HG03342 (cell line): ENCODE measurements around the gene SVOPL.
A peak's percentile ranks its signal among the peaks of the same experiment; 100 is the strongest.
"Not testable (repeated sequence)": the region's sequence is repeated elsewhere in the genome, so short reads cannot be mapped to it uniquely, and the experiment has no call there.

ENCODE experiments used
- ATAC-seq: cut with Tn5 transposase; IDR thresholded peaks from one replicate; pipeline ENCODE4 v1.9.1; 2021; ENCODE audit warnings: mild to moderate bottlenecking, moderate library complexity; ENCODE audit not compliant: unreplicated experiment

The SVOPL gene, protein sequence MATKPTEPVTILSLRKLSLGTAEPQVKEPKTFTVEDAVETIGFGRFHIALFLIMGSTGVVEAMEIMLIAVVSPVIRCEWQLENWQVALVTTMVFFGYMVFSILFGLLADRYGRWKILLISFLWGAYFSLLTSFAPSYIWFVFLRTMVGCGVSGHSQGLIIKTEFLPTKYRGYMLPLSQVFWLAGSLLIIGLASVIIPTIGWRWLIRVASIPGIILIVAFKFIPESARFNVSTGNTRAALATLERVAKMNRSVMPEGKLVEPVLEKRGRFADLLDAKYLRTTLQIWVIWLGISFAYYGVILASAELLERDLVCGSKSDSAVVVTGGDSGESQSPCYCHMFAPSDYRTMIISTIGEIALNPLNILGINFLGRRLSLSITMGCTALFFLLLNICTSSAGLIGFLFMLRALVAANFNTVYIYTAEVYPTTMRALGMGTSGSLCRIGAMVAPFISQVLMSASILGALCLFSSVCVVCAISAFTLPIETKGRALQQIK

GRCh38 chr7:138700857-138701536 lies at the start of gene SVOPL:
Gene SVOPL, minus strand, starts transcription at chr7:138701362. Its CDS starts 22,317 bp downstream, at chr7:138679045.
- ATAC-seq, result no peak

- no peak for ATAC-seq
Observed at GRCh38 chr7:138750473-138750872, 49.3 kb upstream of the SVOPL start.

- no peak for ATAC-seq
Observed at GRCh38 chr7:138749960-138750359, 48.8 kb upstream of the SVOPL start.

GRCh38 chr7:138748666-138749065 lies 47.5 kb upstream of the SVOPL start:
- ATAC-seq, result no peak

- no peak for ATAC-seq
Observed at GRCh38 chr7:138746073-138746472, 44.9 kb upstream of the SVOPL start.

- ATAC-seq, result no peak
Observed at GRCh38 chr7:138745189-138745588, 44.0 kb upstream of the SVOPL start.

- ATAC-seq, result no peak
Observed at GRCh38 chr7:138741453-138741735, 40.2 kb upstream of the SVOPL start.

DNA sequence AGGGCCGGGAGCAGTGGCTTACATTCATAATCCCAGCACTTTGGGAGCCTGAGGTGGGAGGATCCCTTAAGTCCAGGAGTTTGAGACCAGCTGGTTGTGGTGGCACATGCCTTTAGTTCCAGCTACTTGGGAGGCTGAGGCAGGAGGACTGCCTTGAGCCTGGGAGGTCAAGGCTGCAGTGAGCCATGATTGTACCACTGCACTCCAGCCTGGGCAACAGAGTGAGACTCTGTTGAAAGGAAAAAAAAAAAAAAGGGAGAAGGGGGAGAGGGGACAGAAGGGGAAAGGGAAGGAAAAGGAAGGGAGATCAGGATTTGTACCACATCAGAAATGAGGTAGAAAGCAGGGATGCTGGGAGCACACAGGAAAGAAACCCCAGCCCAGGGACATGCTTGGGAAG lies 38.7 kb upstream of the SVOPL start:
- ATAC-seq, result no peak

DNA sequence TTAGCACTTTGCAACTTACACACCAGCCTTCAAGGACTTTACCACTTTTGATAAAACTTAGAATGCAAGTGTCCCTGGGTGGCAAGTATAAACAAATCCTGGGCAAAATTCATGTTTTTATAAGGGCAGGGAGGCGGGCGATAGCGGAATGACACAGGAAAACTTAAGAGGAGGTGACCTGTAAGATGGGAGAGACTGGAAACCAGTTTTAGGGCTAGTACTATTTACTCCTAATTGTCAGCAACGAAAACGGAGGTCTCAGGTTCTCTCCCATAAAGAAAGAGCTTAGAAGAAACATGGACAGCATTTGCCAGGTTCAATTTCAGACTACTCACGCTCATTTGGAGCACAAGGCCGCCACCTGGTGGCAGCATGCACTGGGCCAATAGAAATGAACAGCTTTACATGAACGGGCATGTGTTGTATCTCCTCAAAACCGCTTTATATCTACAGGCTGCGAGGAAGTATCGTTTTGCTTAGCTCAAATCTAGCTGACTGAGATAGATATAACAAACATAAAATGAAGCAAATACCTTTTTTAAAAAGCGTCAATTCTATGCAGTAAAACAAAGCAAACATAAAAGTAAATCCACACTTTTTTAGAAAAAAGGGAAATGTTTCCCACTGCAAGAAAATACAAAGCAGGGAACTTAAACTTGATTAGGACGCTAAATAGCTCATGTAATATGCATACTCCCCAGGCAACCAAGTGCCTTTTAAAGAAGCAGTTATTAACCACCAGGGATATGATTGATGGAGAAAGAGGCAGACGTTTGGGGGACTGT lies 37.6 kb upstream of the SVOPL start:
- peak; percentile 83 for ATAC-seq

DNA sequence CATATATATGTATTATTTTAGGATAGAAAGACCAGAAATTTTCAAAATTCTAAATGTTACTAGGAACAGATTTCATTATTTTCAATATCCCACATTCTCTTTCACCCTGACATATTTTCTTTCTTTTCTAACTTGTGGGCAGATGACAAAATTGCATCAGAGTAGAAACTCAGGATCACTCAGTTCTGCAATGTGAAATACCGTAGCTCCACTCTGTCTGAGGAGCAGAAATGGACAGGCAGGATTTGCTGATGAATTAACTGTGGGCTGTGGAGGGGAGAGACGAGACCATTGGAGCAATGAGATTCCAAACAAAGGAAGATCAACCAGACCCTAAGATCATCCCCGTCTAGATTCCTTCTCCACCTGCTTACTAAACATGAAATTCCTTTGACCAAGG lies 37.0 kb upstream of the SVOPL start:
- no peak for ATAC-seq

DNA sequence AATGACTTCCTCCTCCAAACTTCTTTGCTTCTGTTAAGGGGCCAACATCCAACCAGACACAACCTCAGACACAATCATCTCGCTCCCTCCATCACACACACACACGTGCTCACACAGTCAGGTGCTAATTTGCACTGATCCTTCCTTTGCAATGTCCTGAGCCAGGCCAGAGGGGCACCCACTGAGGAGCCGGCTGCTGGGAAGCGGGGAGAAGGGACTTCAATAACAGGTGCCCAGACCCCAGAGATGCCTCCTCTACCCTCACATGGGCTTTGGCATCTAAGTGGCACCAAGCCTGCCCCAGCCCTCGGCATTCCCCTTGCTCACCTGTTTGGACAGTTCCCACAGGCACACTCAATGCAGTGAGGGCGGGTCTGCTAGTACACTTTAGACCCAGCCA lies 34.2 kb upstream of the SVOPL start:
- ATAC-seq, result no peak

DNA sequence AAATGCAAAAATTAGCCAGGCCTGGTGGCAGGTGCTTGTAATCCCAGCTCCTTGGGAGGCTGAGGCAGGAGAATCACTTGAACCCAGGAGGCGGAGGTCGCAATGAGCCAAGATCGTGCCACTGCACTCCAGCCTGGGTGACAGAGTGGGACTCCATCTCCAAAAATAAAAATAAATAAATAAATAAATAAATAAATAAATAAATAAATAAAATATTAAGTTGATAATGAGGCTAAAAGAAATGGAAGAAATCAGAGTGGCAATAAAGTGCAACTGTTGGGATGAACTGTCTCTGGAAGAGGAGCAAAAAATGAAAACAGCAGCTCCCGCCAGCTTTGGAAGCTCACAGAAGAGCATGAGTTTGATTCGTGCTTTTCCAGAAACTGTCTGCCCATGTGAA lies 30.6 kb upstream of the SVOPL start:
- not testable (repeated sequence) for ATAC-seq

GRCh38 chr7:138729444-138729843 lies 28.3 kb upstream of the SVOPL start:
- no peak for ATAC-seq

DNA sequence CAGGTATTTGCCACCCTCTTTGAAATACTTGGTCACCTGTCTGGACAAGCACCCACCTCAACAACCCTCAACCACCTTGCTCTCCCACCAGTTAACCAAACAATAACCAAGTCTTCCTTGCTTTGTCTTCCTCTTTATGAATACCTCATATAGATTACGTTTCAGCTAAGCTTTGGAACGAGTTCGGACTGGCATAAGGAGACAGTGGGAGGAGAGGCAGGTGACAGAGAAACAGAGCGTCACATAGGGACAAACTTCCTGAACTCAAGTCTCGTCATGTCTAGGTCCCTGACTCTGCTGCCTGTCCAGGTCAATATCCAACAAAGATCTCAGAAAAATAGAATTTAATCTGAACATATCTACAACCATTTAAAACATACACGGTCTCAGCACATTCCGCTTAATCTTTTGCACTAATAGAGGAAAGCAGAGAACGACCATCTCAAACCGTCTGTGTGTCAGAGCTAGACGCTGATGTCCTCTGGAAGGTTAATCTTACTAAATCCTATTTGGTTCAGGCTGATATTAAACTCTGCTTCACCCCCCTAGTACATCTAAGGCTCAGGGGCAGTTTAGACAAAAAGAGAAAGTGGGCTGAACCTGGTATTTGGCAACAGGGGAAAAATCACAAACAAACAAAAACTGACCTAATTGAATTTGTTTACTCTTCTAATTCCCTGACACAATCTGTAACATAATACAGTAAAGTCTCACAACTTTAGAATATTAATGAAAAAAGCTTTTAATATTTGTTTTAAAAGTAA lies 26.4 kb upstream of the SVOPL start:
- ATAC-seq, result no peak

- no peak for ATAC-seq
Observed at GRCh38 chr7:138726288-138726687, 25.1 kb upstream of the SVOPL start.

DNA sequence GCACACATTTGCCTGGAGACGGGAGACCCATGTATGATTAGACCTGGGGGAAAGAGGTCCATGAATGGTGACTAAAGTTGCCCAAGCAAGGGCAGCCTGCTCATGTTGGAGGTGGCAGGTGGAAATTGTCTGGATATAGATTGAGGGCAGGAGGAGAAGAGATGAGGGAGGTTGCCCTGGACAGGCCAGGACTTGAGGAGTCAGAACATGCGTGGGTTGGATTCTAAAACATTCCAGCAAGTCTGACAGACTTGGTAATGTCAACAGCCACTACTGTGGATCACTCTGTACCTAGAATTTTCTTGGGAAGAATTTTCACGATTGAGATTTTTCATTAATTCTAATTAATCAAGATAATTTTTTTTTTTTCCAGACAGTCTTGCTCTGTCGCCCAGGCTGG lies 19.1 kb upstream of the SVOPL start:
- ATAC-seq, result no peak

DNA sequence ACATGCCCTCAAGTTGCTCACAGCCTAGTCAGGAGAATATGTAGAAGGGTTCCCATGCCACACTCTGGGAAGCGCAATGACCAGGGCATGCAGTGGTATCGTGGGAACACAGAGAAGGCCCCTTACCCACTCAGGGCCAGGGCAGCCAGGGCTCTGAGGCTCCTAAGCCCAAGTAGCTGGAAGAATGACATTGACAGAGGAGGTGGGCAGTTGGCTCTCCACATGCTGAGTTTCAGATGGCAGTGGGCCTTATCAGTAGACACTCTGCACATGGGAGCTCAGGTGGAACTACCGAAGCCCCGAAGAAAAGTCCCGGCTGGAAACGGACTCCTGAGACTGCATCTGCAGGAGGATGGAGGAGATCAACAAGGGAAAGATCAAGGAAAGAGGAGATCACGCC lies 15.7 kb upstream of the SVOPL start:
- no peak for ATAC-seq

DNA sequence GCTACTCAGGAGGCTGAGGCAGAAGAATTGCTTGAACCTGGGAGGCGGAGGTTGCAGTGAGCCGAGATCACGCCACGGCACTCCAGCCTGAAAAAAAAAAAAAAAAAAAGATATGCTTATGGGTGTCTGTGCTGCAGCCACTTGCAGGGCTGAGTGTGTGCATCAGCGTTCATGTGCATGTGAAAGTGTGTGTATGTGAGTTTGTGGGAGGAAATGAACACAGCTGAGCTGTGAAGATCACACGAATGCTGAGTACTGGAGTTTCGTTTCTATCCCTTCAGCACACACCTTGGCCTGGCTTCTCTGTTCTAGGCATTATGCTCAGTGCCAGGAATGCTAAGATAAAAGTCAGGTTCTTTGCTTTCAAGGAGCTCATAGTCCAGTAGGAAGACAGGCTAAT lies 12.0 kb upstream of the SVOPL start:
- no peak for ATAC-seq

- no peak for ATAC-seq
Observed at GRCh38 chr7:138712652-138713051, 11.5 kb upstream of the SVOPL start.

DNA sequence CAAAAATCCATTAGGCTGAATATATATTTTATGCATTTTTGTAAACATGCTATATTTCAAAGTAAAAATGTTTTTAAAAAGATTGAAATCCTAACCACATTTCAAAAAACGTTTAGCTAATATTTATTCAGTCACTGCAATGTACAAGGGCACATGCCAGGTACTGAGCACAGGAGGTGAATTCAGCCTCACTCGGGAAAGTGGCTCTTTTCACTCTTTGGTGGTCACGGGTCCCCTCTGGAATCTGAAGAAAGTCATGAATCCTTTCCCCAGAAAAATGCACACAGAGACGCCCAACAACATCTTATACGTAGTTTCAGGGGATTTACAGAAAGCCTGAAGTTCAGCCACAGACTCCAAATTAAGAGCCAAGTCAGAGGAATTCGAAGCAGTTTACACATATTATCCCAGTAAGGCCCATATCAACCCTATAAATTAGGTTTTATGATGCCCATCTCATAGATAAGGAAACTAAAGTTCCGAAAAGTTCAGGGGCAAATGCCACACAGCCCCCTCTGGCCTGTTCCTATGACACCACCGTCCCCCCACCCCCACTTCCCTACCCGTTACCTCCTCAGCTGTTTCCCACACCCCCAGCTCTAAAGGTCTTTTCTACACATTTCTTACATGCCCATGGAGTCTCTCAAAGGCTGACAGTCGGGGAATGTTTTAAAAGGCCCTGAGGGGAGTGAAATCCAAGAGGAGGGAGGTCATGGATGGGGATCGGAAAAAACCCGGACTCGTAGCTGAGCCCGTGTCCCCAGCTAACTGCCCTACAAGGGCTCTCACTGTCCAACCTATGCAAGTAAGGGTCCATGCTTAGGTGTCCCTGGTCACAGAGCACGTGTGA lies 9.6 kb upstream of the SVOPL start:
- ATAC-seq, result no peak
